Gastrocnemius medialis (tissue), 4 donors: ENCODE results near the gene NCMAP. TPM values are rescaled to one million over a fixed set of nuclear protein-coding genes. Genes with fewer than 3 reads are reported as not detected.
"Not testable (repeated sequence)": the region's sequence is repeated elsewhere in the genome, so short reads cannot be mapped to it uniquely, and the experiment has no call there.

Source experiments
- ATAC-seq, 2 donors: fragments of 150-250 bp; one replicate each; pipeline ENCODE4 v1.9.1; 2016
- DNase-seq, 2 donors: peaks; one replicate each; pipeline ENCODE4 v3.0.0-alpha.2; 2019
- H3K27ac ChIP-seq, 4 donors: fragments of 200-600 bp; sonication (generic); 1 replicate in 1 of 4; 2 replicates in 3 of 4; pipeline ENCODE4 v1.5.1; 2016 to 2018; ENCODE audit warnings: mild to moderate bottlenecking in 2 of 4, moderate library complexity in 1 of 4
- H3K27me3 ChIP-seq, 3 donors: fragments of 200-600 bp; sonication (generic) in 2 of 3; 1 replicate in 1 of 3; 2 replicates in 2 of 3; pipeline versions ENCODE4 v1.5.1 to v1.6.0; 2016 to 2019; ENCODE audit warnings: mild to moderate bottlenecking in 1 of 3, moderate library complexity in 1 of 3
- H3K36me3 ChIP-seq, 2 donors: fragments of 200-600 bp; sonication (generic) in 1 of 2; one replicate each; pipeline ENCODE4 v1.5.1; 2017 to 2018
- H3K4me1 ChIP-seq, 2 donors: fragments of 200-600 bp; sonication (generic) in 1 of 2; one replicate each; pipeline ENCODE4 v1.5.1; 2016 to 2017; ENCODE audit warnings: mild to moderate bottlenecking in 2 of 2
- H3K4me3 ChIP-seq, 4 donors: fragments of 200-600 bp; sonication (generic) in 3 of 4; 1 replicate in 1 of 4; 2 replicates in 3 of 4; pipeline ENCODE4 v1.5.1; 2016 to 2019; ENCODE audit warnings: mild to moderate bottlenecking in 2 of 4
- H3K9me3 ChIP-seq, 3 donors: fragments of 200-600 bp; sonication (generic) in 2 of 3; 1 replicate in 1 of 3; 2 replicates in 2 of 3; pipeline ENCODE4 v1.5.1; 2016 to 2019
- POLR2A ChIP-seq, 2 donors: fragments of 450-650 bp; IDR thresholded peaks; one replicate each; pipeline ENCODE4 v1.6.1; 2017; ENCODE audit warnings: antibody characterized with exemption in 2 of 2, mild to moderate bottlenecking in 2 of 2, moderate library complexity in 2 of 2
- in situ Hi-C, 4 donors: fragments of 200-750 bp; cut with MboI; loops; one replicate each; pipeline versions ENCODE4 v1.15.0 to v1.8.0; 2017; ENCODE audit warnings: low sequenced_read_pairs in 4 of 4
- intact Hi-C: fragments of 100-400 bp; cut with DNase I; formaldehyde crosslinking; loops from one replicate; pipeline ENCODE4 v1.15.1; 2023; ENCODE audit warnings: low total_unique reads
- total RNA-seq, 4 donors: library from RNA; depleted of rRNA; stranded (reverse); fragments of >200 nt; gene quantifications; one replicate each; pipeline versions ENCODE4 v1.1.0 to v1.2.3, GENCODE V29; 2016
- TF ChIP-seq, protein P1 (sequence below), 5 experiments: fragments of 450-650 bp in 3 of 5; fragments of 200-600 bp in 2 of 5; sonication (generic) in 2 of 5; IDR thresholded peaks in 4 of 5; conservative IDR thresholded peaks in 1 of 5; 1 replicate in 4 of 5; 2 replicates in 1 of 5; pipeline ENCODE4 v1.5.1; 2016 to 2019; ENCODE audit warnings: antibody characterized with exemption in 5 of 5, mild to moderate bottlenecking in 3 of 5, moderate library complexity in 3 of 5

Gene NCMAP
- total RNA-seq, 4 donors from 2014 or later, result 0.09 TPM; not detected in 3

DNA sequence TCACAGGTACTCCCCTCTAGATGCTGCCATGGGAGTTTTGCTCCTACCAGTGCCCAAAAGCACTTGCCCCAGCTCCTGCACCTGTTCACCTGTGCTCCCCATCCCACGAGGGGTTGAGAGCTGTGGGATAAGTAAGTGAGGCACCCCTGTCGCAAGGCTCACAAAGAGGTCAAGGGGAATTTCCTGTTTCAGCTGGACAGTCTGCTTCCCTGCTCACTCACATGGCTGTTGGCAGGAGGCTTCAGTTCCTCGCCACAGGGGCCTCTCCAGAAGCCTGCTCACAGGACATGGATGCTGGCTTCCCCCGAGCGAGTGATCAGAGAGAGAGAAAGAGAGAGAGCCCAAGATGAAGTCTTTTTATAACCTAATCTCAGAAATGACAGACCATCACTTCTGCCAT, 8.7 kb upstream of the NCMAP start:
- Histone ChIP-seq H3K4me3 (no peak overlapping the region), H3K4me1 (peaks cover 0 to 7% of the 10 kb centered on the region in 2 donors), H3K27ac (no peak overlapping the region), H3K27me3 (peaks cover 0 to 3% (median 0%) of the 10 kb centered on the region in 3 donors), H3K9me3 (no peaks in the 10 kb centered on the region), H3K36me3 (no peaks in the 10 kb centered on the region)
- in situ Hi-C loops, result loop anchor here in 1 of 4 donors (10.0 kb wide), 1 partner anchor 88 kb away; no protein-coding TSS in a partner anchor
- TF ChIP-seq, protein P1, sequence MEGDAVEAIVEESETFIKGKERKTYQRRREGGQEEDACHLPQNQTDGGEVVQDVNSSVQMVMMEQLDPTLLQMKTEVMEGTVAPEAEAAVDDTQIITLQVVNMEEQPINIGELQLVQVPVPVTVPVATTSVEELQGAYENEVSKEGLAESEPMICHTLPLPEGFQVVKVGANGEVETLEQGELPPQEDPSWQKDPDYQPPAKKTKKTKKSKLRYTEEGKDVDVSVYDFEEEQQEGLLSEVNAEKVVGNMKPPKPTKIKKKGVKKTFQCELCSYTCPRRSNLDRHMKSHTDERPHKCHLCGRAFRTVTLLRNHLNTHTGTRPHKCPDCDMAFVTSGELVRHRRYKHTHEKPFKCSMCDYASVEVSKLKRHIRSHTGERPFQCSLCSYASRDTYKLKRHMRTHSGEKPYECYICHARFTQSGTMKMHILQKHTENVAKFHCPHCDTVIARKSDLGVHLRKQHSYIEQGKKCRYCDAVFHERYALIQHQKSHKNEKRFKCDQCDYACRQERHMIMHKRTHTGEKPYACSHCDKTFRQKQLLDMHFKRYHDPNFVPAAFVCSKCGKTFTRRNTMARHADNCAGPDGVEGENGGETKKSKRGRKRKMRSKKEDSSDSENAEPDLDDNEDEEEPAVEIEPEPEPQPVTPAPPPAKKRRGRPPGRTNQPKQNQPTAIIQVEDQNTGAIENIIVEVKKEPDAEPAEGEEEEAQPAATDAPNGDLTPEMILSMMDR (IDR thresholded peaks at IDR 0.05 in 4 of 5, conservative IDR thresholded peaks at IDR 0.05 in 1 of 5), result no peak
- no peak for TF ChIP-seq POLR2A (IDR thresholded peaks at IDR 0.05)
- intact Hi-C loops, result no loop called here
- ATAC-seq (no peak), DNase-seq (no peak)

DNA sequence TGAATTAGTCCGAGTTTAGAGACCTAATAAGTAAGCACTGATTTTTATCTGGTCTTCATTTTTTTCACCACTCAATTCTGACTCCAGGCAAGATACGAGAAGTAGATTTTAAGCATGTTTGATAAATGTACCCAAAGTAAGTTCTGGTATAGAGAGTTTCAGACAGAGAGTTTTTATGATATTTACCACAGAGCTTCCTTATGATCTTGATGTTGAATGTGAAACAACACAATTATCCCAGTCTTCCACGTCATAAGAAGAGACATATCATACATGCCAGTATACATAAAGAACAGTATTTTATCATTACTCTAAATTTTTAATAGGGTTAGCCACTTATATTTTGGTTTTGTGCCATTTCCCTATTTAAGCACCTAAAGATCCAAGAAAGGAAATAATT, 7.8 kb upstream of the NCMAP start:
- no peak for TF ChIP-seq POLR2A (IDR thresholded peaks at IDR 0.05)
- TF ChIP-seq, protein P1 (IDR thresholded peaks at IDR 0.05 in 4 of 5, conservative IDR thresholded peaks at IDR 0.05 in 1 of 5), result no peak
- intact Hi-C loops (no loop called here), in situ Hi-C loops (loop anchor here in 1 of 4 donors (10.0 kb wide), 1 partner anchor 87 kb away; no protein-coding TSS in a partner anchor)
- Histone ChIP-seq H3K36me3 (no peaks in the 10 kb centered on the region), H3K27ac (no peak overlapping the region), H3K27me3 (peaks cover 0 to 3% (median 0%) of the 10 kb centered on the region in 3 donors), H3K4me1 (peaks cover 0 to 7% of the 10 kb centered on the region in 2 donors), H3K9me3 (no peaks in the 10 kb centered on the region), H3K4me3 (no peak overlapping the region)
- ATAC-seq, result no peak
- DNase-seq, result no peak

DNA sequence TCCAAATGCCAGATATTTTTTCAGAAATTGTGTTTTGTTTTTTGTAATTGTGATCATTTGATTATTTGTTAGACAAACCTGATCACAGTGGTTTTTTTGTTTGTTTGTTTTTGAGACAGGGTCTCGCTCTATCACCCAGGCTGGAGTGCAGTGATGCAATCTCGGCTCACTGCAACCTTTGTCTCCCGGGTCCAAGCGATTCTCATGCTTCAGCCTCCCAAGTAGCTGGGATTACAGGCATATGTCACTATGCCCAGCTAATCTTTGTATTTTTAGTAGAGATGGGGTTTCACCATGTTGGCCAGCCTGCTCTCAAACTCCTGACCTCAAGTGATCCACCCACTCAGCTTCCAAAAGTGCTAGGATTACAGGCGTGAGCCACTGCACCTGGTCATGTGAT, 6.7 kb upstream of the NCMAP start:
- H3K27me3 ChIP-seq, H3K4me1 ChIP-seq, H3K36me3 ChIP-seq, H3K9me3 ChIP-seq, DNase-seq, H3K27ac ChIP-seq, H3K4me3 ChIP-seq, intact Hi-C loops, ATAC-seq: not testable (repeated sequence)
- in situ Hi-C loops, result loop anchor here in 1 of 4 donors (10.0 kb wide), 1 partner anchor 86 kb away; no protein-coding TSS in a partner anchor

DNA sequence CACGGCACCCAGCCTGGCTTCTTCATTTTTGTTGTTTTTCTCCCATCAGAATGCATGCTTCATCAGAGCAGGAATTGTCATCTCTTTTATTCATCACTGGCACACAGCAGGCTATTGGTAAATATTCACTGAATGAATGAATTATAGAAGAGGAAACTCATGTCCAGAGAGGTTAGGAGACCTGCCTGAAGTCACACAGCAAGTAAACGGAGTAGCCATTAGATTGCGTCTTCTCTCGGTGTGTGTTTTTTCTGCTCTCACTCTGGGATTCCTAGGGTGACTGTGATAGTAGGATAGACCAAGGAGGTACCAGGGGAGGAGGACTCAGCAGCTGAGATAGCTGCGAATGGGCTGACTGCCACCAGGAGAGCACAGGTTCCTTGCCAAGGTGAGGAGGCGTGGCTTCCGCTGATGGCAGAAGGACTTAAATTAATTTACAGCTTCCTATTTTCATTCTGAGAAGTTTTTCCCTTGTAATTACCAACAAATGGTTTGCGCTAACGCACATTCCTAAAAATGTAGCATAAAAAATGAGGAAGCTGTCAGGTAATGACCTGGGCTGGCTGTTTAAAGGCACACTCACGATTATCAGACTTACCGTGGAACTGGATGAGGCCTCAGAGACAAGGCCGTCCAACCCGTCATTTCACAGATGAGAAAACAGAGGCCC, 4.5 kb upstream of the NCMAP start:
- in situ Hi-C loops (no loop called here), intact Hi-C loops (no loop called here)
- TF ChIP-seq, protein P1 (IDR thresholded peaks at IDR 0.05 in 4 of 5, conservative IDR thresholded peaks at IDR 0.05 in 1 of 5), result no peak
- no peak for TF ChIP-seq POLR2A (IDR thresholded peaks at IDR 0.05)
- no peak overlapping the region for H3K4me3 ChIP-seq
- peaks cover 8 to 19% (median 16%) of the 10 kb centered on the region in 3 donors for H3K27me3 ChIP-seq
- H3K9me3 ChIP-seq, result no peaks in the 10 kb centered on the region
- DNase-seq (no peak), ATAC-seq (no peak)
- H3K4me1 ChIP-seq, result peaks cover 0 to 7% of the 10 kb centered on the region in 2 donors
- H3K36me3 ChIP-seq, result no peaks in the 10 kb centered on the region
- no peak overlapping the region for H3K27ac ChIP-seq

DNA sequence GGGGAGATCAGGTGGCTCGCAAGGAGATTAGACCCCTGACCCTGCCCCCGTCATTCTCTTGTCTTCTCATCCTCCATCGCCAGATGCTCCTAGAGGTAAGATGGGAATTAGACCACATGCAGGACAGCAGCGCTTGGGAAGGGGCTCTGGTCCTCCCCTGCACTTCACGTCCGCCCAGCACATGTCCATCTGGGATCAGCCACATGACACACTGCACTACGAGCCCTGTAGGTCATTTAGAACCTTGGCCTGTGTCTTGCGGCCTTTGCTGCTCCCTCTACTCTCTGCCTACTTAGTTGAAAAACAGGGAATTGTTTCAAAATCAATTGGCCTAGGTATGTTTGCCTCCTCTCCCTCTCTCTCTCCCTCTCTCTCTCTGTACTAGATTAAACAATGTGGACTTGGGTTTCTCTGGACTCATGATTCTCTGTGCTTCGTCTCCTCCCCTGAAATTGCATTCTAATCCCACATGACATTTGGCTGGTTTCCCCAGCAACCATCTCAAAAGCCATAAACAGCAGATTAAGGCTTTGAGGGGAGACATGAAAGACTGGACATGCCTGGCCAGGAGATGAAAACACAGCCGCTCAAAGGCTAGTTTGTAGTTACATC, 3.8 kb upstream of the NCMAP start:
- Histone ChIP-seq H3K9me3 (no peaks in the 10 kb centered on the region), H3K4me1 (peaks cover 0 to 7% of the 10 kb centered on the region in 2 donors), H3K27me3 (peaks cover 14 to 25% (median 22%) of the 10 kb centered on the region in 3 donors), H3K4me3 (no peak overlapping the region), H3K36me3 (no peaks in the 10 kb centered on the region), H3K27ac (no peak overlapping the region)
- DNase-seq (no peak), ATAC-seq (no peak)
- in situ Hi-C loops, result no loop called here
- intact Hi-C loops, result no loop called here
- TF ChIP-seq, protein P1 (IDR thresholded peaks at IDR 0.05 in 4 of 5, conservative IDR thresholded peaks at IDR 0.05 in 1 of 5), result no peak
- no peak for TF ChIP-seq POLR2A (IDR thresholded peaks at IDR 0.05)
